Stromal cell of bone marrow (primary cell): ENCODE measurements around the gene OPN1MW2.
"Not testable (repeated sequence)": the region's sequence is repeated elsewhere in the genome, so short reads cannot be mapped to it uniquely, and the experiment has no call there.

Source experiments
- DNase-seq: peaks from one replicate; pipeline ENCODE4 v3.0.0-alpha.2; 2012; ENCODE audit warnings: low read depth

OPN1MW2 gene

DNA sequence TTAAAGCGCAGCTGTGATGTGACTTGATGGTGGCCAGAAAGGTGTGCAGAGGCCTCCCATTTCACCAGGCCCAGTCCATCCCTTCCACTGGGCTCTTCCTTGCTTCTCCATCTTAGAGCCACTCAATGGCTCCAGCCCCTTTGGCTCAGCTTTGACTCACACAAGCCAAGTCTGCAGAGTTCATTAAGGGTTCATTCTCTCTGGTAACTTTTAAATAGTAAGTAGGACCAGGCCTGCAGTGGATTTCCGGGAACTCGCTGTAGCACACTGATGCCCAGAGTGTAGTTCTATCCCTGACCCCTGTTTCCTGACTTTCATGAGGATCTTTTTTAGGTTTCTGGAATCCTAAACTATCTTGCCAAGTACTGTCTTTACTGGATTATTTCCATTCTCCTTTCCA, 49.7 kb downstream of the OPN1MW2 start:
- DNase-seq: not testable (repeated sequence)
